ENCODE data around the gene EFNA4.

DNA sequence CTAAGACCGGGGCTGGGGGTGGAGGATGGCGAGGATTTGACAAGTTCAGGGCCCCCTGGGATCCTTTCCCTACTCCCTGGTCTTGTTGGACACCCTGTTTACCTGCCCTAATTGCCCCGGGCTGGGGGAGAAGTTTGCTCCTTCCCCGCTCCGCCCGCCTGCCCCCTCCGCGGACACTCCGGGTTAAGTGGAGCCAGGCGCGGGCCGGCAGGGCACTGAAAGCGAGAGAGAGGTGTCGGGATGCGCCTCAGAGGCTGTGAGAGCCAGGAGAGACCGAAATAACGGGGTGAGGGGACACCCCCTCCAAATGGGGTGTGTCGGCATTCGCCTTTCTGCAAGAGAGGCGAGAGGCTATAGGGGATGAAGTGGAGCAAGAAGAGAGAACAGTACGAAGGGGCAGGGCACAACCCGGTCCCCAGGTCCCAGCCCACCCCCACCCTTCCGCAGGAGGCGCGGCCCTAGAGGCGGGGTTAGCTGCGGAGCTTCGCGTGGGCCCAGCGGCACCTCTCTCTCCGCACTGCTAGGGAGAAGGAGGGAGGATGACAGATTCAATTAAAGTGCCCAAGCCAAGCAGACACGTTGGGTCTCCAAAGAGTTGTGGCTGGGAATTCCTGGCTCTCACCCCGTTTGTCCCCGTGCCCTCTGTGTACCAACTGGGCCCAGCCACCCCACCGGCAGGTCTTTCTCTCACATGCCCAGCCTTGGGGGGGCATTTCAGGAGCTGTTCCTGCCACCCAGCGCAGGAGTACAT is 18.9 kb downstream of the EFNA4 start:
- no peak for TF ChIP-seq FOXM1 (IDR thresholded peaks at IDR 0.05; ENCODE audit: low read depth)
- no peak for TF ChIP-seq CTCF (IDR thresholded peaks at IDR 0.05)
- TF ChIP-seq RAD21 (IDR thresholded peaks at IDR 0.05; ENCODE audit: low read length) = no peak
- no peak for TF ChIP-seq EP300 (IDR thresholded peaks at IDR 0.05; ENCODE audit: borderline replicate concordance in 1 of 2, low read depth in 1 of 2, low read length in 1 of 2)
- TF ChIP-seq JUND (IDR thresholded peaks at IDR 0.05) = no peak
- TF ChIP-seq MAX (IDR thresholded peaks at IDR 0.05; ENCODE audit: low read depth) = no peak
- TF ChIP-seq YY1 (IDR thresholded peaks at IDR 0.05; ENCODE audit: low read depth) = no peak
